Measurements from ENCODE around the gene CDC45.

- TF ChIP-seq CTCF (IDR thresholded peaks at IDR 0.05) = no peak
- TF ChIP-seq EP300 (IDR thresholded peaks at IDR 0.05) = no peak
- TF ChIP-seq POLR2A (IDR thresholded peaks at IDR 0.05) = no peak
Observed at GRCh38 chr22:19525666-19526065, 45.9 kb downstream of the CDC45 start.

All from ovary (tissue), 3 donors.